MM.1S (cell line): Measurements from ENCODE around the gene SCAF4.

Experiments used
- DNase-seq: peaks from one replicate; pipeline ENCODE4 v3.0.0-alpha.2; 2015
- H2AFZ ChIP-seq: fragments of 300-600 bp; sonication (generic); 2 replicates; pipeline ENCODE4 v1.6.0; 2016; ENCODE audit warnings: antibody characterized with exemption, low read length
- H3F3A ChIP-seq: fragments of 300-600 bp; sonication (generic); 2 replicates; pipeline ENCODE4 v1.6.1; 2016; ENCODE audit warnings: mild to moderate bottlenecking, antibody characterized with exemption, low read length, moderate library complexity, mixed read lengths; ENCODE audit not compliant: insufficient read depth
- H3K27ac ChIP-seq: fragments of 300-600 bp; sonication (generic); 2 replicates; pipeline ENCODE4 v1.5.1; 2016; ENCODE audit warnings: mild to moderate bottlenecking, low read length
- H3K27me3 ChIP-seq: fragments of 300-600 bp; sonication (generic); replicated peaks from 2 replicates; pipeline ENCODE4 v1.6.0; 2016; ENCODE audit warnings: low read length; ENCODE audit not compliant: insufficient read depth
- H3K36me3 ChIP-seq: fragments of 300-600 bp; sonication (generic); replicated peaks from 2 replicates; pipeline ENCODE4 v1.6.1; 2016; ENCODE audit warnings: mild to moderate bottlenecking, low read length, mixed read lengths; ENCODE audit not compliant: insufficient read depth
- H3K4me1 ChIP-seq: fragments of 300-600 bp; sonication (generic); 2 replicates; pipeline ENCODE4 v1.6.1; 2016; ENCODE audit warnings: low read length, mixed read lengths
- H3K4me2 ChIP-seq: fragments of 300-600 bp; sonication (generic); 2 replicates; pipeline ENCODE4 v1.6.0; 2016; ENCODE audit warnings: low read depth, low read length
- H3K4me3 ChIP-seq: fragments of 300-600 bp; sonication (generic); 2 replicates; pipeline ENCODE4 v1.5.1; 2016; ENCODE audit warnings: low read length, mixed read lengths
- H3K79me2 ChIP-seq: fragments of 300-600 bp; sonication (generic); 2 replicates; pipeline ENCODE4 v1.6.1; 2016; ENCODE audit warnings: mixed run types, low read length, mixed read lengths
- H3K9ac ChIP-seq: fragments of 300-600 bp; sonication (generic); 2 replicates; pipeline ENCODE4 v1.6.1; 2016; ENCODE audit warnings: low read length, mixed read lengths
- H3K9me2 ChIP-seq: fragments of 300-600 bp; sonication (generic); replicated peaks from 2 replicates; pipeline ENCODE4 v1.6.1; 2016; ENCODE audit warnings: mild to moderate bottlenecking, low read length, mixed read lengths; ENCODE audit not compliant: insufficient read depth
- H3K9me3 ChIP-seq: fragments of 300-600 bp; sonication (generic); replicated peaks from 2 replicates; pipeline ENCODE4 v1.6.1; 2016; ENCODE audit warnings: mild to moderate bottlenecking, low read length, mixed read lengths; ENCODE audit not compliant: insufficient read depth
- H4K20me1 ChIP-seq: fragments of 300-600 bp; sonication (generic); 2 replicates; pipeline ENCODE4 v1.6.1; 2016; ENCODE audit warnings: mild to moderate bottlenecking, low read length, moderate library complexity, mixed read lengths; ENCODE audit not compliant: insufficient read depth
- CTCF ChIP-seq: fragments of 300-600 bp; sonication (generic); IDR thresholded peaks from 2 replicates; pipeline ENCODE4 v1.5.1; 2016; ENCODE audit warnings: antibody characterized with exemption, low read length, mixed read lengths
- EZH2 ChIP-seq: fragments of 300-600 bp; sonication (generic); optimal IDR thresholded peaks from 2 replicates; pipeline ENCODE3; 2017; ENCODE audit warnings: low read depth, mild to moderate bottlenecking, antibody characterized with exemption, low read length, mixed read lengths
- EZH2phosphoT487 ChIP-seq: fragments of 300-600 bp; sonication (generic); IDR thresholded peaks from 2 replicates; pipeline ENCODE4 v1.6.1; 2018; ENCODE audit warnings: antibody characterized with exemption, low read length

SCAF4 gene

DNA sequence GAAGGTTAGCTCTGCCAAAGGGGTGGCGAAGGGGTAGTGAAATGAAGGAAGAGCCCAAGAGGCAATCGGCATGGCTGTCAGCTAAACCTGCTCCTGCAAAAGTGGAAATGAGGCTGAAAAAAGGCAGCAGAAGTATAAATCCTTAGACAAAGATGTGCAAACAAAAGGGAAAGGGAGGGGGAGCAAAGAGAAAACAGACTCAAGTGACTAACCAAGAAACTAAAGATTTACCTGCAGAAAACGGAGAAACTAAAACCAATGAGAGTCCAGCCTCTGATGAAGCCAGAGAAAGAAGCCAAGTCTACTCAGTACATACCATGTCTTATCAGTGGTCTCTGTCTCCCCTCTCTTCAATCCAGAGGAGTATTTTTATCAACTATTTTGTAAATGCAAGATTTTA, 25.4 kb downstream of the SCAF4 start:
- Histone ChIP-seq H3K9ac (no peak overlapping the region), H3K27ac (no peak overlapping the region), H3K4me1 (no peaks in the 10 kb centered on the region), H3K36me3 (peaks cover 6% of the 10 kb centered on the region; the same call in 1 of the 2 replicates), H4K20me1 (peaks cover 63% of the 10 kb centered on the region), H2AFZ (no peak overlapping the region), H3K79me2 (peaks cover 89% of the 10 kb centered on the region), H3K4me3 (no peak overlapping the region), H3K27me3 (no peaks in the 10 kb centered on the region), H3K9me2 (no peaks in the 10 kb centered on the region), H3K9me3 (no peaks in the 10 kb centered on the region), H3K4me2 (no peak overlapping the region), H3F3A (no peaks in the 10 kb centered on the region)
- no peak for DNase-seq
- TF ChIP-seq EZH2phosphoT487 (no peak), EZH2 (no peak), CTCF (no peak)

DNA sequence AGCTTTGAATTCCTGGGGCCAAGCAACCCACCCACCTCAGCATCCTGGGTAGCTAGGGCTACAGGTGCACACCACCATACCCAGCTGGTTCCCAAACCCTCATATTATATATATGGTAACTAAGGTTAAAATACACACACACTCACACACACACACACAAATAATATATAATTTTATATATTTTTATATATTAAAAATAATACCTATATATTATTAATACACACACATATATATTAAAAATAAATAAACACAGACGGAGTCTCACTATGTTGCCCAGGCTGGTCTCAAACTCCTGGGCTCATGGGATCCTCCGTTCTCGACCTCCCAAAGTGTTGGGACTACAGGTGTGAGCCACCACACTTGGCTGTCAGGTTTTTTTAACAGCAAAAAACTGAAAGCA, 31.9 kb downstream of the SCAF4 start:
- Histone ChIP-seq H3K4me1 (no peaks in the 10 kb centered on the region), H4K20me1 (peaks cover 2% of the 10 kb centered on the region; the same call in 1 of the 2 replicates), H3K4me3 (no peak overlapping the region), H3F3A (no peaks in the 10 kb centered on the region), H3K79me2 (peaks cover 32% of the 10 kb centered on the region), H3K4me2 (no peak overlapping the region), H3K27me3 (no peaks in the 10 kb centered on the region), H3K9ac (no peak overlapping the region), H3K9me3 (no peaks in the 10 kb centered on the region), H3K9me2 (no peaks in the 10 kb centered on the region), H3K27ac (no peak overlapping the region), H2AFZ (no peak overlapping the region), H3K36me3 (peaks cover 32% of the 10 kb centered on the region)
- no peak for TF ChIP-seq CTCF
- no peak for TF ChIP-seq EZH2phosphoT487
- no peak for TF ChIP-seq EZH2
- DNase-seq = no peak

- H3K4me2 ChIP-seq = no peak overlapping the region
- no peak overlapping the region for H3K4me3 ChIP-seq
- no peaks in the 10 kb centered on the region for H3K9me3 ChIP-seq
- no peak overlapping the region for H3K27ac ChIP-seq
- no peak overlapping the region for H2AFZ ChIP-seq
- no peak overlapping the region for H3K9ac ChIP-seq
- H3K9me2 ChIP-seq = no peaks in the 10 kb centered on the region
- no peak for DNase-seq
- no peaks in the 10 kb centered on the region for H3K4me1 ChIP-seq
- peaks cover 28% of the 10 kb centered on the region for H3K36me3 ChIP-seq
- no peak for TF ChIP-seq CTCF
- TF ChIP-seq EZH2phosphoT487 = no peak
- no peak for TF ChIP-seq EZH2
- peaks cover 18% of the 10 kb centered on the region; the same call in 1 of the 2 replicates for H3K79me2 ChIP-seq
- H3F3A ChIP-seq = no peaks in the 10 kb centered on the region
- H4K20me1 ChIP-seq = no peaks in the 10 kb centered on the region; the same call in 1 of the 2 replicates
- no peaks in the 10 kb centered on the region for H3K27me3 ChIP-seq
Observed at GRCh38 chr21:31698461-31698860, 33.5 kb downstream of the SCAF4 start.
